GM19099 (cell line): ENCODE measurements around the gene ADD2.

ENCODE experiments used
- POLR2A ChIP-seq: IDR thresholded peaks from 3 replicates; pipeline ENCODE4 v1.6.1; 2011; ENCODE audit warnings: low read depth; ENCODE audit not compliant: insufficient read length; ENCODE audit errors: extremely low read depth

Gene ADD2

GRCh38 chr2:70668911-70669310, 99.1 kb downstream of the ADD2 start:
- no peak for TF ChIP-seq POLR2A

GRCh38 chr2:70668432-70668831, 99.6 kb downstream of the ADD2 start:
- no peak for TF ChIP-seq POLR2A

GRCh38 chr2:70664525-70664924, 103.5 kb downstream of the ADD2 start:
- TF ChIP-seq POLR2A: no peak

GRCh38 chr2:70663411-70663810, 104.6 kb downstream of the ADD2 start:
- TF ChIP-seq POLR2A: no peak

GRCh38 chr2:70659551-70659950, 108.4 kb downstream of the ADD2 start:
- no peak for TF ChIP-seq POLR2A

GRCh38 chr2:70658476-70658875, 109.5 kb downstream of the ADD2 start:
- TF ChIP-seq POLR2A: no peak

GRCh38 chr2:70657246-70657645, 110.8 kb downstream of the ADD2 start:
- no peak for TF ChIP-seq POLR2A

- TF ChIP-seq POLR2A: no peak
Measured at GRCh38 chr2:70656421-70657010, 111.5 kb downstream of the ADD2 start.

- TF ChIP-seq POLR2A: no peak
Measured at GRCh38 chr2:70655786-70656185, 112.2 kb downstream of the ADD2 start.

- no peak for TF ChIP-seq POLR2A
Measured at GRCh38 chr2:70651727-70652126, 116.3 kb downstream of the ADD2 start.

- TF ChIP-seq POLR2A: no peak
Measured at GRCh38 chr2:70651014-70651413, 117.0 kb downstream of the ADD2 start.

- TF ChIP-seq POLR2A: no peak
Measured at GRCh38 chr2:70648961-70649360, 119.0 kb downstream of the ADD2 start.

GRCh38 chr2:70647873-70648481, 120.0 kb downstream of the ADD2 start:
- TF ChIP-seq POLR2A: no peak

GRCh38 chr2:70646420-70646818, 121.6 kb downstream of the ADD2 start:
- no peak for TF ChIP-seq POLR2A

- TF ChIP-seq POLR2A: no peak
Measured at GRCh38 chr2:70645733-70646419, 122.1 kb downstream of the ADD2 start.

GRCh38 chr2:70643715-70644114, 124.3 kb downstream of the ADD2 start:
- TF ChIP-seq POLR2A: no peak
